Cardiac fibroblast (primary cell): ENCODE results near the gene ARHGAP45.

ENCODE experiments used
- DNase-seq, 2 donors: peaks; one replicate each; pipeline versions ENCODE4 v3.0.0 to v3.0.0-alpha.2; 2010; ENCODE audit warnings: low read depth in 2 of 2
- H3K4me3 ChIP-seq, 2 donors: replicated peaks in 1 of 2; 1 replicate in 1 of 2; 2 replicates in 1 of 2; pipeline ENCODE4 v1.5.1; 2011; ENCODE audit warnings: low read depth in 2 of 2, low read length in 2 of 2, mild to moderate bottlenecking in 2 of 2, moderate library complexity in 1 of 2
- TF ChIP-seq, protein P1 (sequence below): IDR thresholded peaks from one replicate; pipeline ENCODE4 v1.5.1; 2011; ENCODE audit warnings: low read depth, mild to moderate bottlenecking, low read length, inconsistent platforms

Gene ARHGAP45

DNA sequence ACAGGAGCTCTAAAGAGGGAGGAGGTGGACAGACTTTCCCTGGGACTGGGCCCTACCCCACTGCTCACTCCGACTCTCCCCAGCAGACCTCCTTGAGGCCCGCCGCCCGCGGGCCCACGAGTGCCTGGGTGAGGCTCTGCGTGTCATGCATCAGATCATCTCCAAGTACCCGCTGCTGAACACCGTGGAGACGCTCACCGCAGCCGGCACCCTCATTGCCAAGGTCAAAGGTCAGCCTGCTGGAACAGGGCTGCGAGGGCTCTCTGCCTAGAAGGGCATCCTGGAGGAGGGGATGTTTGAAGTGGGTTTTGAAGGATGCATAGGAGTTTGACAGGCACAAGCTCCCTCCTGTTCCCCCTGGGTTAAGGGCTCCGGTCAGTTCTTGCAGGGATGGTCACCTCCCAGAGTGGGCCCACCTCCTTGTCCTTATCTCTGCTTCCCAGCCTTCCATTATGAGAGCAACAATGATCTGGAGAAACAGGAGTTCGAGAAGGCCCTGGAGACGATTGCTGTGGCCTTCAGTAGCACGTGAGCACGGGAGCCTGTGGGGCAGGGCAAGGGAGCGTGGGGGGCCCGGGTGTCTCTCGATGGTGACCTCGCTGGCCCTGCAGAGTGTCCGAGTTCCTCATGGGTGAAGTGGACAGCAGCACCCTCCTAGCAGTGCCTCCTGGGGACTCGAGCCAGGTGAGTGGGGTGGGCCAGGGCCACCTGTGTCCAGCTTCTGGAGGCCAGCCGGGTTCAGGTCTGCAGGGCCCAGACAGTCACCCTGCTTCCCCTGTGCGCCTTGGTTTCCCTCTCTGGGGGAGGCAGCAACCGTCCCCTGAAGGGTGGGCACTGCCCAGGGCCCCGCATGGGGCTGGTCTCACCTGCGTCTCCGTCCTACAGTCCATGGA is 6.3 kb downstream of the ARHGAP45 start:
- TF ChIP-seq, protein P1, sequence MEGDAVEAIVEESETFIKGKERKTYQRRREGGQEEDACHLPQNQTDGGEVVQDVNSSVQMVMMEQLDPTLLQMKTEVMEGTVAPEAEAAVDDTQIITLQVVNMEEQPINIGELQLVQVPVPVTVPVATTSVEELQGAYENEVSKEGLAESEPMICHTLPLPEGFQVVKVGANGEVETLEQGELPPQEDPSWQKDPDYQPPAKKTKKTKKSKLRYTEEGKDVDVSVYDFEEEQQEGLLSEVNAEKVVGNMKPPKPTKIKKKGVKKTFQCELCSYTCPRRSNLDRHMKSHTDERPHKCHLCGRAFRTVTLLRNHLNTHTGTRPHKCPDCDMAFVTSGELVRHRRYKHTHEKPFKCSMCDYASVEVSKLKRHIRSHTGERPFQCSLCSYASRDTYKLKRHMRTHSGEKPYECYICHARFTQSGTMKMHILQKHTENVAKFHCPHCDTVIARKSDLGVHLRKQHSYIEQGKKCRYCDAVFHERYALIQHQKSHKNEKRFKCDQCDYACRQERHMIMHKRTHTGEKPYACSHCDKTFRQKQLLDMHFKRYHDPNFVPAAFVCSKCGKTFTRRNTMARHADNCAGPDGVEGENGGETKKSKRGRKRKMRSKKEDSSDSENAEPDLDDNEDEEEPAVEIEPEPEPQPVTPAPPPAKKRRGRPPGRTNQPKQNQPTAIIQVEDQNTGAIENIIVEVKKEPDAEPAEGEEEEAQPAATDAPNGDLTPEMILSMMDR, result no peak
- no peak overlapping the region for H3K4me3 ChIP-seq
- DNase-seq, result no peak

DNA sequence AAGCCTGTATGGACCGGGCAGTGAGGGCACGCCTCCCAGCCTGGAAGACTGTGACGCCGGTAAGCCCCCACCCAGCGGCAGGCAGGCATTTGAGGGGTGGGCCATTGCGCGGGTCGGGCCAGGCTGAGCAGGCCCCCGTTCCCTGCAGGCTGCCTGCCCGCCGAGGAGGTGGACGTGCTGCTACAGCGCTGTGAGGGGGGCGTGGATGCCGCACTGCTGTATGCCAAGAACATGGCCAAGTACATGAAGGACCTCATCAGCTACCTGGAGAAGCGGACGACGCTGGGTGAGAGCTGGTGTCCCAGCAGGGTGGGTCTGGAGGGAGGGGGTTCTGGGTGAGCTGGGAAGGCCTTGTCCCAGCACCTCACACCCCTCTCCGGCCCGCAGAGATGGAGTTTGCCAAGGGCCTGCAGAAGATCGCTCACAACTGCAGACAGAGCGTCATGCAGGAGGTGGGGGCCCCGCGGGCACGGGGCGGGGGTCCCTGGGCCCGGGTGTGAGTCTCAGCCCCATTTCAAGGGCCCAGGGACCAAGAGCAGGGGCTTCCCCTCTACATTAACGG is 7.1 kb downstream of the ARHGAP45 start:
- no peak overlapping the region for H3K4me3 ChIP-seq
- DNase-seq, result no peak
- TF ChIP-seq, protein P1, result no peak

DNA sequence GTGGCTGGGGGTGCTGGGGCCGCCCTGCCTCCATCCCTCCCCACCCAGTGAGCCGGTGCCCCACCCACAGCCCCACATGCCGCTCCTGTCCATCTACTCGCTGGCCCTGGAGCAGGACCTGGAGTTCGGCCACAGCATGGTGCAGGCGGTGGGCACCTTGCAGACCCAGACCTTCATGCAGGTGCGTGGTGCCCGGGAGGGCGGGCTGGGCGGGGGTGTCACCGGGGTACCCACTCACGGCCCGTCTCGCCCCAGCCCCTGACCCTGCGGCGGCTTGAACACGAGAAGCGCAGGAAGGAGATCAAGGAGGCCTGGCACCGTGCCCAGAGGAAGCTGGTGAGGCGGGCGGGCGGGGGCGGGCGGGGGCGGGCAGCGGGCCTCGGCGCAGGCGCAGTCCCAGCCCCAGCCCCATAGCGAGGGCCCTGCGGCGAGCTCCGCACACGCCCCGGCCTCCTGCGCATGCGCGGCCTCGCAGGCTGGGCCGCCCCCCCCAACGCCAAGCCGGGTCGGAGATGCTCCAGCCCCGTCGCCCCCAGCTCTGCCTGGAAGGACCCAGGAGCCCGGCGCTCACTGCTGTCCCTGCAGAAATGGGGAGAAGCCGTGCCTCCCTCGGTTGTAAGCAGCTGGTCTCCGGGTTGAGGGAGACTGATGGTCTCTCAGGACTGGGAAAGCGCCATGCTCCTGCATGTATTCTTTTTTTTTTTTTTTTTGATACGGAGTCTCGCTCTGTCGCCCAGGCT is 7.7 kb downstream of the ARHGAP45 start:
- DNase-seq, result no peak
- no peak overlapping the region for H3K4me3 ChIP-seq
- TF ChIP-seq, protein P1, result no peak

DNA sequence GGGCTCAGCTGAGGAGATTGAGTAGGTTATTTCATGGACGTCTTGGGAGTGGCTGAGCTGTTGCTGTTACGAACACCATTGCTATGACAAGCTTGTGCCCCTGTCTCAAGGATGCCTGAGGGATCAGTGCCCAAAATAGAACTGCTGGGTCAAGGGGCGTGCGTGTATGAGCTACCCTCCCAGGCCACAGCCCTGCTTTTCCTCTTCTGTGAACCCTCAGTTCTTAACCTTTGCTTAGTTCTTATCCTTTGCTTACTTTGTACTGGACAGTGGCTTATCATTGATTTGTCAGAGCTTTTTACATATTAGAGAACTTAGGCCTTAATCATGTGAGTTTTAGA is 9.0 kb downstream of the ARHGAP45 start:
- H3K4me3 ChIP-seq, result no peak overlapping the region
- TF ChIP-seq, protein P1, result no peak
- DNase-seq, result no peak

DNA sequence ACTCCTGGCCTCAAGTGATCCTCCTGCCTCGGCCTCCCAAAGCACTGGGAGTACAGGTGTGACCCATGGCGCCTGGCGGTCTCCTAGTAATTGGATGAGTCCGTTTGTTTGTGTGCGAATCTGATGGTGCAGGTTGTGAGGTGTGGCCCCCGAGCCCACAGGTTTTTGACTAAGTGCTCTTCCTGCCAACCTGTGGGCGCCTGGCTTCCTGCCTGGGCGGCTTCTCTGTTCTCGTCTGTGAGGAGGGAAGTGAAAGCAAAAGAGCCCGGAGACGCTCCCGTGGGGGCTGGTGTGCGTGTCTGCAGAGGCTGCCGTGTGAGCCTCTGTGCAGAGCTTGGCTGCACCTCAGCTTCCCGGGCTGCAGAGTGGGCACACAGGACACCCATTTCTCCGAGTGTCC is 10.0 kb downstream of the ARHGAP45 start:
- TF ChIP-seq, protein P1, result no peak
- no peak for DNase-seq
- H3K4me3 ChIP-seq, result no peak overlapping the region

DNA sequence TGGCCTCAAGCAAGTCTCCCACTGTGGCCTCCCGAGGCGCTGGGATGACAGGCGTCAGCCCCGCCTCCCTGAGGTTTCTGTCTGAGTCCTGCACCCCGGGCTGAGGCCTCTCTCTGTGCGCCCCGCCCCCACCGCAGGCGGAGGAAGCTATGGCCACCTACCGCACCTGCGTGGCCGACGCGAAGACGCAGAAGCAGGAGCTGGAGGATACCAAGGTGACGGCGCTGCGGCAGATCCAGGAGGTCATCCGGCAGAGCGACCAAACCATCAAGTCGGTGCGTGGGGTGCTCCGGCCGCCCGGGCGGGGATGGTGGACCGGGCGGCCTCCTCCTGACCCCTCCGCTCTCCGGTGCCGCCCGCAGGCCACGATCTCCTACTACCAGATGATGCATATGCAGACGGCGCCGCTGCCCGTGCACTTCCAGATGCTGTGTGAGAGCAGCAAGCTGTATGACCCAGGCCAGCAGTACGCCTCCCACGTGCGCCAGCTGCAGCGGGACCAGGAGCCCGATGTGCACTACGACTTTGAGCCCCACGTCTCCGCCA is 12.7 kb downstream of the ARHGAP45 start:
- no peak overlapping the region for H3K4me3 ChIP-seq
- no peak for DNase-seq
- TF ChIP-seq, protein P1, result no peak
